Measurements from ENCODE around the gene WDR88. TPM values are rescaled to one million over a fixed set of nuclear protein-coding genes. Genes with fewer than 3 reads are reported as not detected.
"Not testable (repeated sequence)": the region's sequence is repeated elsewhere in the genome, so short reads cannot be mapped to it uniquely, and the experiment has no call there.

The WDR88 gene
- total RNA-seq, 1 donor from 2014 or later = not detected

- H4K20me1 ChIP-seq (ENCODE audit: insufficient read depth, low read length) = no peaks in the 10 kb centered on the region
- no peak overlapping the region for H3K9ac ChIP-seq (ENCODE audit: low read length)
- no peak overlapping the region for H3K4me3 ChIP-seq (ENCODE audit: insufficient read depth, low read depth, low read length)
- no peaks in the 10 kb centered on the region for H3K79me2 ChIP-seq (ENCODE audit: insufficient read depth, low read length)
- no peaks in the 10 kb centered on the region for H3K27me3 Mint-ChIP-seq (ENCODE audit: low read depth, unreplicated experiment)
- no peaks in the 10 kb centered on the region for H3K36me3 ChIP-seq (ENCODE audit: insufficient read depth, low read length)
- no peak for DNase-seq (ENCODE audit: low read depth)
- H3K9me3 Mint-ChIP-seq (ENCODE audit: unreplicated experiment) = peaks cover 4% of the 10 kb centered on the region
- H3K4me3 Mint-ChIP-seq (ENCODE audit: unreplicated experiment) = no peak overlapping the region
- H2AFZ ChIP-seq (ENCODE audit: low read depth, low read length) = no peak overlapping the region
- no peak overlapping the region for H3K27ac Mint-ChIP-seq (ENCODE audit: unreplicated experiment)
- H3K9me3 ChIP-seq (ENCODE audit: insufficient read depth, low read depth, low read length) = no peaks in the 10 kb centered on the region
- H3K4me1 ChIP-seq (ENCODE audit: insufficient read depth, low read length) = no peaks in the 10 kb centered on the region
- no peak overlapping the region for H3K4me2 ChIP-seq (ENCODE audit: low read length)
- no peak overlapping the region for H3K27ac ChIP-seq (ENCODE audit: low read depth, low read length)
- H3K27me3 ChIP-seq (ENCODE audit: insufficient read depth, low read length) = no peaks in the 10 kb centered on the region
- H3K4me1 Mint-ChIP-seq (ENCODE audit: low read depth, unreplicated experiment) = no peaks in the 10 kb centered on the region
- no peak for TF ChIP-seq CTCF (IDR thresholded peaks at IDR 0.05; ENCODE audit: insufficient read depth, low read depth, low read length)
- no peak for TF ChIP-seq EZH2 (IDR thresholded peaks at IDR 0.05; ENCODE audit: insufficient read depth, low read length)
- H3K36me3 Mint-ChIP-seq (ENCODE audit: low read depth, unreplicated experiment) = peaks cover 7% of the 10 kb centered on the region
- no peak for FAIRE-seq
These were observed 31.6 kb downstream of the WDR88 start for GRCh38 chr19:33163481-33163880.

- H3K4me1 Mint-ChIP-seq (ENCODE audit: low read depth, unreplicated experiment); H3K27me3 ChIP-seq (ENCODE audit: insufficient read depth, low read length); H2AFZ ChIP-seq (ENCODE audit: low read depth, low read length); H3K9ac ChIP-seq (ENCODE audit: low read length); H3K4me1 ChIP-seq (ENCODE audit: insufficient read depth, low read length); H3K27me3 Mint-ChIP-seq (ENCODE audit: low read depth, unreplicated experiment); H3K27ac Mint-ChIP-seq (ENCODE audit: unreplicated experiment); H3K9me3 ChIP-seq (ENCODE audit: insufficient read depth, low read depth, low read length); H3K36me3 ChIP-seq (ENCODE audit: insufficient read depth, low read length); H3K4me2 ChIP-seq (ENCODE audit: low read length); H4K20me1 ChIP-seq (ENCODE audit: insufficient read depth, low read length); FAIRE-seq; DNase-seq (ENCODE audit: low read depth); H3K9me3 Mint-ChIP-seq (ENCODE audit: unreplicated experiment); H3K79me2 ChIP-seq (ENCODE audit: insufficient read depth, low read length); H3K4me3 Mint-ChIP-seq (ENCODE audit: unreplicated experiment); H3K27ac ChIP-seq (ENCODE audit: low read depth, low read length); H3K4me3 ChIP-seq (ENCODE audit: insufficient read depth, low read depth, low read length): not testable (repeated sequence)
- H3K36me3 Mint-ChIP-seq (ENCODE audit: low read depth, unreplicated experiment) = peaks cover 11% of the 10 kb centered on the region
These were observed 34.1 kb downstream of the WDR88 start for GRCh38 chr19:33166037-33166436.

GRCh38 chr19:33167438-33167837, 35.5 kb downstream of the WDR88 start:
- Histone ChIP-seq H3K9ac (ENCODE audit: low read length) (no peak overlapping the region), H3K4me2 (ENCODE audit: low read length) (no peak overlapping the region), H3K9me3 (ENCODE audit: insufficient read depth, low read depth, low read length) (no peaks in the 10 kb centered on the region), H3K27me3 (ENCODE audit: insufficient read depth, low read length) (no peaks in the 10 kb centered on the region), H3K4me3 (ENCODE audit: insufficient read depth, low read depth, low read length) (no peak overlapping the region), H3K4me1 (ENCODE audit: insufficient read depth, low read length) (peaks cover 8% of the 10 kb centered on the region), H3K36me3 (ENCODE audit: insufficient read depth, low read length) (no peaks in the 10 kb centered on the region), H3K79me2 (ENCODE audit: insufficient read depth, low read length) (no peaks in the 10 kb centered on the region), H2AFZ (ENCODE audit: low read depth, low read length) (no peak overlapping the region), H3K27ac (ENCODE audit: low read depth, low read length) (no peak overlapping the region), H4K20me1 (ENCODE audit: insufficient read depth, low read length) (peaks cover 5% of the 10 kb centered on the region)
- no peak for FAIRE-seq
- no peak overlapping the region for H3K4me3 Mint-ChIP-seq (ENCODE audit: unreplicated experiment)
- H3K27me3 Mint-ChIP-seq (ENCODE audit: low read depth, unreplicated experiment) = no peaks in the 10 kb centered on the region
- H3K4me1 Mint-ChIP-seq (ENCODE audit: low read depth, unreplicated experiment) = no peaks in the 10 kb centered on the region
- no peak for DNase-seq (ENCODE audit: low read depth)
- H3K27ac Mint-ChIP-seq (ENCODE audit: unreplicated experiment) = no peak overlapping the region
- H3K9me3 Mint-ChIP-seq (ENCODE audit: unreplicated experiment) = peaks cover 8% of the 10 kb centered on the region
- no peak for TF ChIP-seq EZH2 (IDR thresholded peaks at IDR 0.05; ENCODE audit: insufficient read depth, low read length)
- H3K36me3 Mint-ChIP-seq (ENCODE audit: low read depth, unreplicated experiment) = peaks cover 9% of the 10 kb centered on the region

GRCh38 chr19:33168528-33168927, 36.6 kb downstream of the WDR88 start:
- TF ChIP-seq EZH2 (IDR thresholded peaks at IDR 0.05; ENCODE audit: insufficient read depth, low read length) (no peak), CTCF (IDR thresholded peaks at IDR 0.05; ENCODE audit: insufficient read depth, low read depth, low read length) (no peak)
- H3K4me3 Mint-ChIP-seq (ENCODE audit: unreplicated experiment) = no peak overlapping the region
- Histone ChIP-seq H3K79me2 (ENCODE audit: insufficient read depth, low read length) (no peaks in the 10 kb centered on the region), H3K36me3 (ENCODE audit: insufficient read depth, low read length) (no peaks in the 10 kb centered on the region), H3K4me1 (ENCODE audit: insufficient read depth, low read length) (peaks cover 9% of the 10 kb centered on the region), H3K9me3 (ENCODE audit: insufficient read depth, low read depth, low read length) (no peaks in the 10 kb centered on the region), H3K4me2 (ENCODE audit: low read length) (no peak overlapping the region), H2AFZ (ENCODE audit: low read depth, low read length) (no peak overlapping the region), H3K27ac (ENCODE audit: low read depth, low read length) (no peak overlapping the region), H3K4me3 (ENCODE audit: insufficient read depth, low read depth, low read length) (no peak overlapping the region), H3K27me3 (ENCODE audit: insufficient read depth, low read length) (no peaks in the 10 kb centered on the region), H3K9ac (ENCODE audit: low read length) (no peak overlapping the region), H4K20me1 (ENCODE audit: insufficient read depth, low read length) (peaks cover 13% of the 10 kb centered on the region)
- peaks cover 9% of the 10 kb centered on the region for H3K36me3 Mint-ChIP-seq (ENCODE audit: low read depth, unreplicated experiment)
- peaks cover 3% of the 10 kb centered on the region for H3K4me1 Mint-ChIP-seq (ENCODE audit: low read depth, unreplicated experiment)
- peaks cover 8% of the 10 kb centered on the region for H3K9me3 Mint-ChIP-seq (ENCODE audit: unreplicated experiment)
- no peaks in the 10 kb centered on the region for H3K27me3 Mint-ChIP-seq (ENCODE audit: low read depth, unreplicated experiment)
- no peak overlapping the region for H3K27ac Mint-ChIP-seq (ENCODE audit: unreplicated experiment)
- DNase-seq (ENCODE audit: low read depth) (no peak), FAIRE-seq (no peak)

Data from astrocyte (in vitro differentiated cells and primary cell).